ENCODE data around the gene NSF.

DNA sequence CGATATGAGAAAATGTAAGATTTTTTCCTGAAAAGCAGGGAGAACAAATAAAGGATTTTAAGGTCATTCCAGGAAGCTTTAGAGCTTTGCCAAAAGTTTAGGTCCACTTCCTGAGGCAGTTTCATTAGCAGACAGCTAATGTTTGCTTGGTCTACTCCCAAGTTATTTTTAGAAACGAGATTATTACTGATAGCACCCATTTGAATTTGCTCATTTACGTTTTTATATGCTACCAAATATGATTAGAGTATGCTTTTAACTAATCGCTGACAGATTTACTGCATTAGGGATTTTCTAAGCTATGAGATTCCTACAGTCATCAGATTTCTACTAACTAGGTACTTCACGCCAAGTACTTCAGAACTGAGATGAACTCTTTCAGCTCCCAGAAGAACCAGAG is 129.9 kb downstream of the NSF start:
- TF ChIP-seq, protein P1, sequence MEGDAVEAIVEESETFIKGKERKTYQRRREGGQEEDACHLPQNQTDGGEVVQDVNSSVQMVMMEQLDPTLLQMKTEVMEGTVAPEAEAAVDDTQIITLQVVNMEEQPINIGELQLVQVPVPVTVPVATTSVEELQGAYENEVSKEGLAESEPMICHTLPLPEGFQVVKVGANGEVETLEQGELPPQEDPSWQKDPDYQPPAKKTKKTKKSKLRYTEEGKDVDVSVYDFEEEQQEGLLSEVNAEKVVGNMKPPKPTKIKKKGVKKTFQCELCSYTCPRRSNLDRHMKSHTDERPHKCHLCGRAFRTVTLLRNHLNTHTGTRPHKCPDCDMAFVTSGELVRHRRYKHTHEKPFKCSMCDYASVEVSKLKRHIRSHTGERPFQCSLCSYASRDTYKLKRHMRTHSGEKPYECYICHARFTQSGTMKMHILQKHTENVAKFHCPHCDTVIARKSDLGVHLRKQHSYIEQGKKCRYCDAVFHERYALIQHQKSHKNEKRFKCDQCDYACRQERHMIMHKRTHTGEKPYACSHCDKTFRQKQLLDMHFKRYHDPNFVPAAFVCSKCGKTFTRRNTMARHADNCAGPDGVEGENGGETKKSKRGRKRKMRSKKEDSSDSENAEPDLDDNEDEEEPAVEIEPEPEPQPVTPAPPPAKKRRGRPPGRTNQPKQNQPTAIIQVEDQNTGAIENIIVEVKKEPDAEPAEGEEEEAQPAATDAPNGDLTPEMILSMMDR (IDR thresholded peaks at IDR 0.05; ENCODE audit: insufficient read depth, low read length) = no peak
- no peak for TF ChIP-seq POLR2AphosphoS5 (IDR thresholded peaks at IDR 0.05; ENCODE audit: low read depth)

All from HL-60 (cell line).